WTC11 (cell line): ENCODE measurements around the gene ZNF519. TPM values are rescaled to one million over a fixed set of nuclear protein-coding genes. Genes with fewer than 3 reads are reported as not detected.

ENCODE experiments used
- ATAC-seq: fragments of 200-7000 bp; cut with Tn5 transposase; 2 replicates; pipeline ENCODE4 v1.10.0; 2021; ENCODE audit warnings: mild to moderate bottlenecking, moderate library complexity
- CTCF ChIA-PET: fragments of 300-600 bp; sonication (Branson Sonifier 250); formaldehyde crosslinking; loops from one replicate; lab custom pipeline; 2021; ENCODE audit warnings: antibody characterized with exemption; lab: Charles Lee
- POLR2A ChIA-PET: fragments of 350-600 bp; sonication (Branson Sonifier 250); formaldehyde crosslinking; loops from one replicate; lab custom pipeline; 2021; ENCODE audit warnings: antibody characterized with exemption; lab: Charles Lee
- DNase-seq: peaks from one replicate; pipeline ENCODE4 v3.0.0; 2021; ENCODE audit warnings: low spot score
- H3K27ac Mint-ChIP-seq: 2 replicates; pipeline ENCODE4 v1.8.0; 2021; ENCODE audit warnings: mixed read lengths
- H3K27me3 Mint-ChIP-seq: 2 replicates; pipeline ENCODE4 v1.8.0; 2021; ENCODE audit warnings: low read depth, mild to moderate bottlenecking, moderate library complexity, mixed read lengths
- H3K36me3 Mint-ChIP-seq: 2 replicates; pipeline ENCODE4 v1.8.0; 2021; ENCODE audit warnings: mixed read lengths
- H3K4me1 Mint-ChIP-seq: 2 replicates; pipeline ENCODE4 v1.8.0; 2022; ENCODE audit warnings: mixed read lengths
- H3K4me3 Mint-ChIP-seq: 2 replicates; pipeline ENCODE4 v1.8.0; 2021; ENCODE audit warnings: mild to moderate bottlenecking, moderate library complexity, mixed read lengths
- H3K9me3 Mint-ChIP-seq: 2 replicates; pipeline ENCODE4 v1.8.0; 2021; ENCODE audit warnings: mixed read lengths
- AR ChIP-seq: fragments of 250-450 bp; sonication (Bioruptor Pico); IDR thresholded peaks from 2 replicates; pipeline ENCODE4 v1.9.0; 2021; ENCODE audit warnings: mild to moderate bottlenecking
- ATF1 ChIP-seq: sonication (generic); formaldehyde crosslinking; IDR thresholded peaks from 2 replicates; pipeline ENCODE4 v1.8.1; 2023; ENCODE audit warnings: mild to moderate bottlenecking, moderate library complexity, missing genetic modification reagents
- CDX4 ChIP-seq: fragments of 250-450 bp; sonication (Bioruptor Pico); IDR thresholded peaks from 2 replicates; pipeline ENCODE4 v1.9.0; 2021; ENCODE audit warnings: moderate library complexity, mild to moderate bottlenecking, inconsistent platforms, borderline replicate concordance
- ERG ChIP-seq: fragments of 250-450 bp; sonication (Bioruptor Pico); IDR thresholded peaks from 2 replicates; pipeline ENCODE4 v1.8.0; 2021; ENCODE audit warnings: mild to moderate bottlenecking
- ETV6 ChIP-seq: sonication (generic); formaldehyde crosslinking; IDR thresholded peaks from 2 replicates; pipeline ENCODE4 v1.8.1; 2022; ENCODE audit warnings: mild to moderate bottlenecking, missing genetic modification reagents
- FOXK1 ChIP-seq: sonication (generic); formaldehyde crosslinking; IDR thresholded peaks from 2 replicates; pipeline ENCODE4 v1.8.0; 2022; ENCODE audit warnings: mild to moderate bottlenecking, moderate library complexity, missing genetic modification reagents
- GABPB1 ChIP-seq: sonication (generic); formaldehyde crosslinking; IDR thresholded peaks from 2 replicates; pipeline ENCODE4 v1.8.1; 2023; ENCODE audit warnings: mild to moderate bottlenecking, missing genetic modification reagents
- GRHL2 ChIP-seq: fragments of 250-450 bp; sonication (Bioruptor Pico); IDR thresholded peaks from 2 replicates; pipeline ENCODE4 v1.8.0; 2022; ENCODE audit warnings: mild to moderate bottlenecking, moderate library complexity; ENCODE audit not compliant: insufficient replicate concordance, severe bottlenecking
- GTF2I ChIP-seq: fragments of 250-450 bp; sonication (Bioruptor Pico); conservative IDR thresholded peaks from 2 replicates; pipeline ENCODE4 v1.4.0; 2021; ENCODE audit warnings: mild to moderate bottlenecking
- HMGXB4 ChIP-seq: sonication (generic); formaldehyde crosslinking; IDR thresholded peaks from 2 replicates; pipeline ENCODE4 v1.8.1; 2023; ENCODE audit warnings: mild to moderate bottlenecking, moderate library complexity, missing genetic modification reagents
- PRDM15 ChIP-seq: sonication (generic); formaldehyde crosslinking; IDR thresholded peaks from 2 replicates; pipeline ENCODE4 v1.8.0; 2022; ENCODE audit warnings: missing genetic modification reagents
- TEAD4 ChIP-seq: sonication (generic); formaldehyde crosslinking; IDR thresholded peaks from 2 replicates; pipeline ENCODE4 v1.8.0; 2022; ENCODE audit warnings: mild to moderate bottlenecking, missing genetic modification reagents
- ZNF121 ChIP-seq: sonication (generic); formaldehyde crosslinking; IDR thresholded peaks from 2 replicates; pipeline ENCODE4 v1.8.0; 2023; ENCODE audit warnings: missing genetic modification reagents
- ZNF138 ChIP-seq: sonication (generic); formaldehyde crosslinking; conservative IDR thresholded peaks from 2 replicates; pipeline ENCODE4 v1.8.1; 2022; ENCODE audit warnings: mild to moderate bottlenecking, moderate library complexity, missing genetic modification reagents
- ZNF423 ChIP-seq: fragments of 250-450 bp; sonication (Bioruptor Pico); IDR thresholded peaks from 2 replicates; pipeline ENCODE4 v2.1.2; 2022; ENCODE audit warnings: mild to moderate bottlenecking, moderate library complexity
- ZNF512 ChIP-seq: sonication (generic); formaldehyde crosslinking; IDR thresholded peaks from 2 replicates; pipeline ENCODE4 v1.8.1; 2022; ENCODE audit warnings: missing genetic modification reagents, borderline replicate concordance
- ZSCAN18 ChIP-seq: fragments of 250-450 bp; sonication (Bioruptor Pico); IDR thresholded peaks from 2 replicates; pipeline ENCODE4 v2.1.2; 2022; ENCODE audit warnings: mild to moderate bottlenecking, moderate library complexity
- total RNA-seq: library from RNA; stranded (reverse); gene quantifications from 3 replicates; pipeline ENCODE4 v1.2.3, GENCODE V29; 2021
- TF ChIP-seq, protein P1 (sequence below): sonication (generic); formaldehyde crosslinking; conservative IDR thresholded peaks from 2 replicates; pipeline ENCODE4 v1.8.1; 2023; ENCODE audit warnings: mild to moderate bottlenecking, low read depth, missing genetic modification reagents, moderate library complexity
- TF ChIP-seq, protein P2 (sequence below): sonication (generic); formaldehyde crosslinking; IDR thresholded peaks from 2 replicates; pipeline ENCODE4 v1.8.0; 2022; ENCODE audit warnings: mild to moderate bottlenecking, missing genetic modification reagents

The ZNF519 gene
- total RNA-seq, 1 experiment from 2014 or later: 32.1 TPM

DNA sequence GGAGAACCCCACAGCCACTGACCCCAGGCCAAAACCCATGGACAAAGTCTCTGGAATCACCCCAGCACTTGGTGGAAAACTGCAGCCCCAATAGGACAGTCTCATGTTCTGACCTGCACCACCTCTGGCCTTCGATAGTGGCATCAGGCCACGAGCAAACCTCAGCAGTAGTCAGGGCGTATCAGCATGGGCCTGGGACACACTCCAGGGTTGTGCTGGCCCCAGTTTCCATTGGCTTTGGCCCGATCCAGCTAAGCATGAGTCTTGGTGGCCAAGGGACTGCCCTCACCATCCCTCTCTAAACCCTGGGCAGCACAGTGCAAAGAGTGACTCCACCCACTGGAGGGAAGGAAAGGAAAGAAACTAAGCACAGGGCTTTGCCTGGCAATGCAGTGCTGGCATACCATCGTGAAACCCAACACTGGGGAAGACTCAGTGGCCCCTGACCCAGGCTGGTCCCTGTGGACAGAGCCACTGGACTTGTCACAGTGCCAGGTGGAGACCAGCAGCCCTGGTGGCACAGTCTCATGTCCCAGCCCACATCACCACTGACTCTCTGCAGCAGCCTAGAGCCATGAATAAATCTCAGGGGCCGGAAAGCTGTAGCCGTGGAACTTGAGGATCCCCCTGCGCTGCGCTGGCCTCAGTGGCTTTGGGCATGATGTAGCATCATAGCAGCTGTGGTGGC is 46.3 kb downstream of the ZNF519 start (continued):
- TF ChIP-seq ATF1: no peak

DNA sequence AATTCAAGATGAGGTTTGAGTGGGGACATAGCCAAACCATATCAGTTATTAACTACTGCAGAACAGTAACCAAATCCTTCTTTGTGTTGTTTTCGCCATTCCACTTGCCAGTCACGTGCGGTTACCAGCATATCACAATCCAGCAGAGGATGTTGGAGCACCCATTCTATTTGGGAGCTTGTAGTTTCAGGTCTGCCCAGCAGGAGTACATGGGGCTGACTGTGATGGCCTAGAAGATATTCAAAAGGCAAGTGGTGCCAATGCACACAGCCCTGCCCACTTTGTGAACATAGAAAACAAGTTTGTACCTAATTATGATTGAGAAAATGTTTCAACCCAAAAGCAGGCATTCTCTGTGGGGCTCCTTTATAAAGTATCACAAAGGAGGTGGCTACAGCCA is 57.0 kb downstream of the ZNF519 start:
- H3K36me3 Mint-ChIP-seq: peaks cover 29% of the 10 kb centered on the region
- peaks cover 11% of the 10 kb centered on the region for H3K9me3 Mint-ChIP-seq
- no peak overlapping the region for H3K4me3 Mint-ChIP-seq
- H3K4me1 Mint-ChIP-seq: no peaks in the 10 kb centered on the region
- no peaks in the 10 kb centered on the region for H3K27me3 Mint-ChIP-seq
- POLR2A ChIA-PET: no interaction called here
- ATAC-seq (no peak; the same call in 1 of the 2 replicates), DNase-seq (no peak)
- no peak overlapping the region for H3K27ac Mint-ChIP-seq
- CTCF ChIA-PET: interaction anchor here (0.6 to 3.2 kb wide), 6 partner anchors 9 to 262 kb away, joined by 3 to 14 read pairs (median 4); partner anchors contain the start of gene MC5R
- TF ChIP-seq ZNF423 (CRISPR knock-in tag) (no peak), GTF2I (CRISPR knock-in tag) (no peak), FOXK1 (no peak), ZNF138 (no peak), ZNF512 (no peak), ERG (CRISPR knock-in tag) (no peak), GABPB1 (CRISPR knock-in tag) (no peak), PRDM15 (no peak), HMGXB4 (CRISPR knock-in tag) (no peak), ZNF121 (CRISPR knock-in tag) (no peak), AR (CRISPR knock-in tag) (no peak), ZSCAN18 (no peak), ETV6 (CRISPR knock-in tag) (no peak), CDX4 (no peak), GRHL2 (CRISPR knock-in tag) (no peak), TEAD4 (CRISPR knock-in tag) (no peak)
- TF ChIP-seq, protein P1, sequence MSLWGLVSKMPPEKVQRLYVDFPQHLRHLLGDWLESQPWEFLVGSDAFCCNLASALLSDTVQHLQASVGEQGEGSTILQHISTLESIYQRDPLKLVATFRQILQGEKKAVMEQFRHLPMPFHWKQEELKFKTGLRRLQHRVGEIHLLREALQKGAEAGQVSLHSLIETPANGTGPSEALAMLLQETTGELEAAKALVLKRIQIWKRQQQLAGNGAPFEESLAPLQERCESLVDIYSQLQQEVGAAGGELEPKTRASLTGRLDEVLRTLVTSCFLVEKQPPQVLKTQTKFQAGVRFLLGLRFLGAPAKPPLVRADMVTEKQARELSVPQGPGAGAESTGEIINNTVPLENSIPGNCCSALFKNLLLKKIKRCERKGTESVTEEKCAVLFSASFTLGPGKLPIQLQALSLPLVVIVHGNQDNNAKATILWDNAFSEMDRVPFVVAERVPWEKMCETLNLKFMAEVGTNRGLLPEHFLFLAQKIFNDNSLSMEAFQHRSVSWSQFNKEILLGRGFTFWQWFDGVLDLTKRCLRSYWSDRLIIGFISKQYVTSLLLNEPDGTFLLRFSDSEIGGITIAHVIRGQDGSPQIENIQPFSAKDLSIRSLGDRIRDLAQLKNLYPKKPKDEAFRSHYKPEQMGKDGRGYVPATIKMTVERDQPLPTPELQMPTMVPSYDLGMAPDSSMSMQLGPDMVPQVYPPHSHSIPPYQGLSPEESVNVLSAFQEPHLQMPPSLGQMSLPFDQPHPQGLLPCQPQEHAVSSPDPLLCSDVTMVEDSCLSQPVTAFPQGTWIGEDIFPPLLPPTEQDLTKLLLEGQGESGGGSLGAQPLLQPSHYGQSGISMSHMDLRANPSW (CRISPR knock-in tag): no peak
- TF ChIP-seq, protein P2, sequence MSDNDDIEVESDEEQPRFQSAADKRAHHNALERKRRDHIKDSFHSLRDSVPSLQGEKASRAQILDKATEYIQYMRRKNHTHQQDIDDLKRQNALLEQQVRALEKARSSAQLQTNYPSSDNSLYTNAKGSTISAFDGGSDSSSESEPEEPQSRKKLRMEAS: no peak
